Measurements from ENCODE around the gene FAAP20.

GRCh38 chr1:2163205-2163604, 31.4 kb downstream of the FAAP20 start:
- TF ChIP-seq POLR2A (IDR thresholded peaks at IDR 0.05) (no peak), CTCF (IDR thresholded peaks at IDR 0.05) (no peak)

Measured in Peyer's patch (tissue), 4 donors.